IMR-90 (cell line): Measurements from ENCODE around the gene DPYD.

Experiments used
- CEBPB ChIP-seq: IDR thresholded peaks from 2 replicates; pipeline ENCODE4 v1.6.1; 2012; ENCODE audit warnings: low read depth, low read length, improper control_type of control experiment
- FOS ChIP-seq: fragments of 150-350 bp; IDR thresholded peaks from 2 replicates; pipeline ENCODE4 v1.6.1; 2016; ENCODE audit warnings: low read depth, low read length
- MAZ ChIP-seq: IDR thresholded peaks from 2 replicates; pipeline ENCODE4 v1.6.1; 2012; ENCODE audit warnings: low read depth, mild to moderate bottlenecking, low read length, improper control_type of control experiment, moderate library complexity, borderline replicate concordance
- POLR2A ChIP-seq: IDR thresholded peaks from 2 replicates; pipeline ENCODE4 v1.6.1; 2012; ENCODE audit warnings: mild to moderate bottlenecking, low read depth, low read length
- RAD21 ChIP-seq: IDR thresholded peaks from 2 replicates; pipeline ENCODE4 v1.6.1; 2012; ENCODE audit warnings: low read length, improper control_type of control experiment
- SMC3 ChIP-seq: fragments of 150-350 bp; IDR thresholded peaks from 2 replicates; pipeline ENCODE4 v1.6.1; 2016; ENCODE audit warnings: low read depth, mild to moderate bottlenecking, antibody characterized with exemption, low read length, moderate library complexity
- TF ChIP-seq, protein P1 (sequence below): conservative IDR thresholded peaks from 2 replicates; pipeline ENCODE4 v1.5.1; 2012; ENCODE audit warnings: mild to moderate bottlenecking, low read depth, low read length, improper control_type of control experiment
- TF ChIP-seq, protein P2 (sequence below): fragments of 150-350 bp; IDR thresholded peaks from 2 replicates; pipeline ENCODE4 v1.6.1; 2017; ENCODE audit warnings: mild to moderate bottlenecking, antibody characterized with exemption, low read length, low read depth
- TF ChIP-seq, protein P3 (sequence below): fragments of 150-350 bp; IDR thresholded peaks from 2 replicates; pipeline ENCODE4 v1.6.1; 2016; ENCODE audit warnings: low read depth, mild to moderate bottlenecking, low read length, moderate library complexity, borderline replicate concordance

DNA sequence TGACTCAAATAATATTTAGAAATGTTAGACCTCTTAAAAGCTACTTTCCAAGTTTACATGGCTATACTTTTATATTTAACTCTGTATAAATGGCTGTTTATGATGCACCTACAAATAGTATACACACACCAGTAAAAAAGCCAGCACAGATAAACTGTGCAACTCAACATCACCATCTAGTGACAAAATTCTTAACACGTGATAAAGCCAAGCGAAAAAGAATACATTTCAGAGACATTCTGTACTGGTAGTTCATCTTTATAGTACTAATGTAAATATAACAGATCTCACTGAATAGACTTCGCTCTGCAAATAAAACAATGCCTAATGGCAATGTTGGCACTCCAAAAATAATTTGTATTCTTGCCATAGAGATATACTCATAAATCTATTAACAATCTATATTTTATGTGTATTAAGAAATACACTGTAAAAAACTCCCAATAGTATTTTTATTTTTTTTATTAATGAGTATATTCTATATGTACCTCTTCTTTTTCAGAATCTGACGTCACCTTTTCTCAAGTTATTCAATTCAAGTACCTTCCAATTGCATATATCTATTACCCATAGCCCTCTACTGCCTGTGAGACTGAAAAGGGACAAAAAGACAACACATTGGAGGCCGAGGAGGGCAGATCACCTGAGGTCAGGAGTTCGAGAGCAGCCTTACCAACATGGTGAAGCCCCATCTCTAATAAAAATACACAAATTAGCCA, 100.2 kb downstream of the DPYD start:
- TF ChIP-seq, protein P1, sequence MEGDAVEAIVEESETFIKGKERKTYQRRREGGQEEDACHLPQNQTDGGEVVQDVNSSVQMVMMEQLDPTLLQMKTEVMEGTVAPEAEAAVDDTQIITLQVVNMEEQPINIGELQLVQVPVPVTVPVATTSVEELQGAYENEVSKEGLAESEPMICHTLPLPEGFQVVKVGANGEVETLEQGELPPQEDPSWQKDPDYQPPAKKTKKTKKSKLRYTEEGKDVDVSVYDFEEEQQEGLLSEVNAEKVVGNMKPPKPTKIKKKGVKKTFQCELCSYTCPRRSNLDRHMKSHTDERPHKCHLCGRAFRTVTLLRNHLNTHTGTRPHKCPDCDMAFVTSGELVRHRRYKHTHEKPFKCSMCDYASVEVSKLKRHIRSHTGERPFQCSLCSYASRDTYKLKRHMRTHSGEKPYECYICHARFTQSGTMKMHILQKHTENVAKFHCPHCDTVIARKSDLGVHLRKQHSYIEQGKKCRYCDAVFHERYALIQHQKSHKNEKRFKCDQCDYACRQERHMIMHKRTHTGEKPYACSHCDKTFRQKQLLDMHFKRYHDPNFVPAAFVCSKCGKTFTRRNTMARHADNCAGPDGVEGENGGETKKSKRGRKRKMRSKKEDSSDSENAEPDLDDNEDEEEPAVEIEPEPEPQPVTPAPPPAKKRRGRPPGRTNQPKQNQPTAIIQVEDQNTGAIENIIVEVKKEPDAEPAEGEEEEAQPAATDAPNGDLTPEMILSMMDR = peak; percentile 66
- TF ChIP-seq FOS (no peak), POLR2A (no peak), SMC3 (peak; percentile 65), CEBPB (no peak), RAD21 (peak; percentile 78), MAZ (no peak)
- TF ChIP-seq, protein P2, sequence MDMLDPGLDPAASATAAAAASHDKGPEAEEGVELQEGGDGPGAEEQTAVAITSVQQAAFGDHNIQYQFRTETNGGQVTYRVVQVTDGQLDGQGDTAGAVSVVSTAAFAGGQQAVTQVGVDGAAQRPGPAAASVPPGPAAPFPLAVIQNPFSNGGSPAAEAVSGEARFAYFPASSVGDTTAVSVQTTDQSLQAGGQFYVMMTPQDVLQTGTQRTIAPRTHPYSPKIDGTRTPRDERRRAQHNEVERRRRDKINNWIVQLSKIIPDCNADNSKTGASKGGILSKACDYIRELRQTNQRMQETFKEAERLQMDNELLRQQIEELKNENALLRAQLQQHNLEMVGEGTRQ = peak; percentile 63
- TF ChIP-seq, protein P3, sequence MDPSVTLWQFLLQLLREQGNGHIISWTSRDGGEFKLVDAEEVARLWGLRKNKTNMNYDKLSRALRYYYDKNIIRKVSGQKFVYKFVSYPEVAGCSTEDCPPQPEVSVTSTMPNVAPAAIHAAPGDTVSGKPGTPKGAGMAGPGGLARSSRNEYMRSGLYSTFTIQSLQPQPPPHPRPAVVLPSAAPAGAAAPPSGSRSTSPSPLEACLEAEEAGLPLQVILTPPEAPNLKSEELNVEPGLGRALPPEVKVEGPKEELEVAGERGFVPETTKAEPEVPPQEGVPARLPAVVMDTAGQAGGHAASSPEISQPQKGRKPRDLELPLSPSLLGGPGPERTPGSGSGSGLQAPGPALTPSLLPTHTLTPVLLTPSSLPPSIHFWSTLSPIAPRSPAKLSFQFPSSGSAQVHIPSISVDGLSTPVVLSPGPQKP = no peak
